HepG2 (cell line): Measurements from ENCODE around the gene DHRS9. TPM values are rescaled to one million over a fixed set of nuclear protein-coding genes. Genes with fewer than 3 reads are reported as not detected.

ENCODE experiments used
- ATAC-seq: fragments of 200-7000 bp; cut with Tn5 transposase; 3 replicates; pipeline ENCODE4 v1.9.1; 2020; ENCODE audit warnings: mild to moderate bottlenecking, moderate library complexity
- BruUV-seq: library from RNA; stranded (reverse); fragments of 400-500 nt; replicated peaks from 2 replicates; lab custom pipeline; 2021; lab: Mats Ljungman, UMichigan
- CTCF ChIA-PET: fragments of 300-600 bp; formaldehyde crosslinking; extraction: SDS; loops from one replicate; lab custom pipeline; 2021; ENCODE audit warnings: low total read pairs, inconsistent platforms, low intra/inter-chr PET ratio; lab: Yijun Ruan, JAX
- POLR2A ChIA-PET: fragments of 350-600 bp; sonication (Branson Sonifier 250); formaldehyde crosslinking; loops from one replicate; lab custom pipeline; 2020; ENCODE audit warnings: antibody characterized with exemption, inconsistent platforms; lab: Yijun Ruan, JAX
- DNase-seq: peaks from one replicate; pipeline ENCODE4 v3.0.0-alpha.2; 2015; ENCODE audit warnings: low spot score
- FAIRE-seq: peaks from 3 replicates; lab custom pipeline; 2011; peaks lifted over from hg19 to GRCh38; lab: Jason Lieb, UNC
- H2AFZ ChIP-seq: one replicate; pipeline ENCODE4 v1.6.1; 2011; ENCODE audit warnings: low read length, inconsistent platforms
- H3K27ac ChIP-seq: fragments of 300-600 bp; 3 replicates; pipeline ENCODE4 v1.8.0; 2011; ENCODE audit warnings: mixed run types, mild to moderate bottlenecking, mixed read lengths, low read length, inconsistent platforms; ENCODE audit not compliant: insufficient read depth; ENCODE audit errors: extremely low read length
- H3K27me3 ChIP-seq, 2 experiments: fragments of 200-600 bp in 1 of 2; 2 replicates in 1 of 2; 3 replicates in 1 of 2; pipeline versions ENCODE4 v1.6.0 to v1.8.0; 2011; ENCODE audit warnings: low read length in 2 of 2, mild to moderate bottlenecking in 2 of 2, moderate library complexity in 2 of 2, inconsistent platforms in 1 of 2; ENCODE audit not compliant: insufficient read depth in 2 of 2, control insufficient read depth in 1 of 2
- H3K36me3 ChIP-seq, 2 experiments: fragments of 200-600 bp in 1 of 2; replicated peaks in 1 of 2; 2 replicates in 1 of 2; 3 replicates in 1 of 2; pipeline versions ENCODE4 v1.5.1 to v1.8.0; 2011; ENCODE audit warnings: low read length in 2 of 2, inconsistent platforms in 1 of 2; ENCODE audit not compliant: insufficient read depth in 2 of 2, control insufficient read depth in 1 of 2
- H3K4me1 ChIP-seq: 2 replicates; pipeline ENCODE4 v1.5.1; 2012; ENCODE audit warnings: low read length, inconsistent platforms; ENCODE audit not compliant: insufficient read depth
- H3K4me2 ChIP-seq: 2 replicates; pipeline ENCODE4 v1.6.0; 2011; ENCODE audit warnings: low read depth, low read length, inconsistent platforms
- H3K4me3 ChIP-seq, 3 experiments: fragments of 200-600 bp in 1 of 3; sonication (generic), shearing (Covaris generic) in 1 of 3; replicated peaks in 1 of 3; 2 replicates each; pipeline ENCODE4 v1.5.1; 2011 to 2016; ENCODE audit warnings: low read length in 3 of 3, inconsistent platforms in 2 of 3, low read depth in 2 of 3, mild to moderate bottlenecking in 2 of 3, control low read depth in 1 of 3, mixed read lengths in 1 of 3; ENCODE audit not compliant: insufficient read depth in 1 of 3
- H3K79me2 ChIP-seq: one replicate; pipeline ENCODE4 v1.6.1; 2011; ENCODE audit warnings: low read length, inconsistent platforms; ENCODE audit not compliant: insufficient read depth
- H3K9ac ChIP-seq: 2 replicates; pipeline ENCODE4 v1.6.0; 2011; ENCODE audit warnings: mild to moderate bottlenecking, low read depth, low read length, inconsistent platforms; ENCODE audit not compliant: insufficient read depth
- H3K9me3 ChIP-seq: 2 replicates; pipeline ENCODE4 v1.5.1; 2012; ENCODE audit warnings: mild to moderate bottlenecking, low read length
- H4K20me1 ChIP-seq: 2 replicates; pipeline ENCODE4 v1.6.0; 2011; ENCODE audit warnings: inconsistent platforms, mild to moderate bottlenecking, low read length, moderate library complexity; ENCODE audit not compliant: insufficient read depth
- FOXC1 ChIP-seq: sonication (generic); formaldehyde crosslinking; IDR thresholded peaks from 2 replicates; pipeline ENCODE4 v1.8.0; 2022; ENCODE audit warnings: mild to moderate bottlenecking, missing genetic modification reagents, borderline replicate concordance
- GATA4 ChIP-seq: sonication (generic); IDR thresholded peaks from 2 replicates; pipeline ENCODE4 v1.6.1; 2016; ENCODE audit warnings: antibody characterized with exemption, low read depth, borderline replicate concordance
- HNF4A ChIP-seq: sonication (generic); formaldehyde crosslinking; IDR thresholded peaks from 2 replicates; pipeline ENCODE4 v1.4.0; 2020; ENCODE audit warnings: missing genetic modification reagents
- KAT8 ChIP-seq: IDR thresholded peaks from 2 replicates; pipeline ENCODE4 v1.6.1; 2016; ENCODE audit warnings: missing genetic modification reagents, missing compliant biosample characterization
- MED8 ChIP-seq: sonication (generic); formaldehyde crosslinking; IDR thresholded peaks from 2 replicates; pipeline ENCODE4 v1.8.1; 2023; ENCODE audit warnings: mild to moderate bottlenecking, missing genetic modification reagents; ENCODE audit not compliant: insufficient replicate concordance
- PHB2 ChIP-seq: fragments of 450-650 bp; IDR thresholded peaks from 2 replicates; pipeline ENCODE4 v1.6.1; 2018; ENCODE audit not compliant: partially characterized antibody
- SYNCRIP ChIP-seq: fragments of 200-400 bp; formaldehyde crosslinking; IDR thresholded peaks from 2 replicates; pipeline ENCODE4 v1.6.1; 2018; ENCODE audit warnings: mild to moderate bottlenecking, low read depth, low read length; ENCODE audit not compliant: insufficient read depth
- TGIF2 ChIP-seq: IDR thresholded peaks from 2 replicates; pipeline ENCODE4 v1.6.1; 2016; ENCODE audit warnings: control low read depth, missing compliant biosample characterization
- ZFP36L2 ChIP-seq: sonication (generic); formaldehyde crosslinking; IDR thresholded peaks from 2 replicates; pipeline ENCODE4 v1.4.0; 2020; ENCODE audit warnings: missing genetic modification reagents
- ZNF292 ChIP-seq: sonication (generic); formaldehyde crosslinking; IDR thresholded peaks from 2 replicates; pipeline ENCODE4 v1.8.1; 2022; ENCODE audit warnings: mild to moderate bottlenecking, low read depth, missing genetic modification reagents, borderline replicate concordance
- ZNF557 ChIP-seq: sonication (generic); formaldehyde crosslinking; IDR thresholded peaks from 2 replicates; pipeline ENCODE4 v1.4.0; 2020; ENCODE audit warnings: missing genetic modification reagents
- ZNF562 ChIP-seq: sonication (generic); formaldehyde crosslinking; IDR thresholded peaks from 2 replicates; pipeline ENCODE4 v1.8.0; 2022; ENCODE audit warnings: missing genetic modification reagents, borderline replicate concordance
- ZNF629 ChIP-seq: sonication (generic); formaldehyde crosslinking; conservative IDR thresholded peaks from 2 replicates; pipeline ENCODE4 v1.5.0; 2020; ENCODE audit warnings: missing genetic modification reagents
- ZNF850 ChIP-seq: sonication (generic); formaldehyde crosslinking; conservative IDR thresholded peaks from 2 replicates; pipeline ENCODE4 v1.9.0; 2021; ENCODE audit warnings: mild to moderate bottlenecking, missing genetic modification reagents
- WGBS: methylation state at CpG from one replicate; pipeline ENCODE4 v1.1.6; 2017; ENCODE audit warnings: low lambda C conversion rate; 5-methylcytosine and 5-hydroxymethylcytosine counted together
- in situ Hi-C: cut with HindIII; loops from 2 replicates; pipeline ENCODE4 v1.10.0; 2017; ENCODE audit warnings: low pct_unique_long_range_greater_than_20kb; ENCODE audit not compliant: extremely low pct_ligation_motif_present
- intact Hi-C: fragments of 100-400 bp; cut with micrococcal nuclease; formaldehyde crosslinking; loops from one replicate; pipeline ENCODE4 v1.10.0; 2022; ENCODE audit not compliant: unreplicated experiment
- polyA plus RNA-seq, 8 experiments: library from polyadenylated mRNA; depleted of rRNA in 3 of 8; stranded (reverse) in 7 of 8; unstranded in 1 of 8; fragments of >200 nt; fragmentation: Illumina TruSeq in 4 of 8; extraction: Trizol in 4 of 8; gene quantifications; 2 replicates each; pipeline versions ENCODE4 v1.2.1 to v1.2.3, GENCODE V29; 2011 to 2016; ENCODE audit warnings: low read depth in 4 of 8, missing spikeins in 1 of 8, mixed read lengths in 1 of 8; ENCODE audit not compliant: insufficient read depth in 1 of 8
- total RNA-seq, 5 experiments: library from RNA; depleted of rRNA; stranded (reverse); fragments of >200 nt; fragmentation: Illumina TruSeq; extraction: Trizol; gene quantifications; 2 replicates each; pipeline ENCODE4 v1.2.3, GENCODE V29; 2016; ENCODE audit warnings: low read depth in 1 of 5
- TF ChIP-seq, protein P1 (sequence below): IDR thresholded peaks from 2 replicates; pipeline ENCODE4 v1.6.1; 2016
- TF ChIP-seq, protein P2 (sequence below): IDR thresholded peaks from 2 replicates; pipeline ENCODE4 v1.6.1; 2016; ENCODE audit warnings: missing genetic modification reagents, missing compliant biosample characterization

DHRS9 gene
- total and polyA plus RNA-seq, 2 of the 13 experiments (the other 11 are each of a cell fraction or from before 2014, with no cell fraction given) = not detected

DNA sequence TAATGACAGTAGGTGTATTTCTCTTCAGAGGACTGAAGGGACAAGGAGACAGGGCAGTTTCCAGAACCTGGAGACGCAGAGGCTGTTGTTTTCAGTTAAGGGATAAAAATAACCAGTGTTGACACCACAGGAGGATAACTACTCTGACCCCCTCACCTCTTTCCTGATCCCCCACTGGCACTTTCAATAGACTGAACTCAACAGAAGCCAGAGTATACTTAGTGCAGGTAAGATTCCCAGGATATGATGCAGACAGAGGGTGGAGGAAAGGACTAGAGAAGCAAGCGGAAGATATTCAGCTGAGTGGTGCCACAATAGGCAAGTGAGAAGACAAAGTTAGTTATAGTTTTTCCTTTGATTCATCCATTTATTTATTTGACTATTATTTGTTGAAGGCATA, 19.8 kb downstream of the DHRS9 start:
- Histone ChIP-seq H3K27me3 (0 out of 5 replicates have a peak, but pooled peaks cover 0 to 6% of the 10 kb centered on the region in 2 experiments), H4K20me1 (no peaks in the 10 kb centered on the region), H3K36me3 (no peaks in the 10 kb centered on the region), H3K79me2 (no peaks in the 10 kb centered on the region), H3K9me3 (no peaks in the 10 kb centered on the region), H3K4me3 (no peak overlapping the region), H3K9ac (no peak overlapping the region), H2AFZ (no peak overlapping the region), H3K4me2 (no peak overlapping the region), H3K4me1 (no peaks in the 10 kb centered on the region), H3K27ac (no peak overlapping the region)
- in situ Hi-C loops (no loop called here), intact Hi-C loops (no loop called here)
- no TSS peak for BruUV-seq
- 24% methylated on average over 2 of the region's 2 CpGs for WGBS
- no peak for ATAC-seq
- ChIA-PET CTCF (no interaction called here), POLR2A (no interaction called here)
- TF ChIP-seq HNF4A (CRISPR knock-in tag) = no peak
- no peak for TF ChIP-seq PHB2
- TF ChIP-seq GATA4 = no peak
- TF ChIP-seq MED8 (CRISPR knock-in tag) = no peak
- no peak for TF ChIP-seq KAT8
- no peak for TF ChIP-seq ZNF557 (CRISPR knock-in tag)
- TF ChIP-seq, protein P1, sequence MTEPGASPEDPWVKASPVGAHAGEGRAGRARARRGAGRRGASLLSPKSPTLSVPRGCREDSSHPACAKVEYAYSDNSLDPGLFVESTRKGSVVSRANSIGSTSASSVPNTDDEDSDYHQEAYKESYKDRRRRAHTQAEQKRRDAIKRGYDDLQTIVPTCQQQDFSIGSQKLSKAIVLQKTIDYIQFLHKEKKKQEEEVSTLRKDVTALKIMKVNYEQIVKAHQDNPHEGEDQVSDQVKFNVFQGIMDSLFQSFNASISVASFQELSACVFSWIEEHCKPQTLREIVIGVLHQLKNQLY (CRISPR knock-in tag) = no peak
- TF ChIP-seq ZNF292 = no peak
- no peak for TF ChIP-seq SYNCRIP
- no peak for TF ChIP-seq ZNF562 (CRISPR knock-in tag)
- no peak for TF ChIP-seq TGIF2
- no peak for TF ChIP-seq FOXC1
- TF ChIP-seq ZNF629 (CRISPR knock-in tag) = no peak
- no peak for TF ChIP-seq ZNF850 (CRISPR knock-in tag)
- TF ChIP-seq, protein P2, sequence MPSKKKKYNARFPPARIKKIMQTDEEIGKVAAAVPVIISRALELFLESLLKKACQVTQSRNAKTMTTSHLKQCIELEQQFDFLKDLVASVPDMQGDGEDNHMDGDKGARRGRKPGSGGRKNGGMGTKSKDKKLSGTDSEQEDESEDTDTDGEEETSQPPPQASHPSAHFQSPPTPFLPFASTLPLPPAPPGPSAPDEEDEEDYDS (CRISPR knock-in tag) = no peak
- TF ChIP-seq ZFP36L2 = no peak
- no peak for DNase-seq
- FAIRE-seq = no peak
